ENCODE results near the gene SULF2.

Gene SULF2

DNA sequence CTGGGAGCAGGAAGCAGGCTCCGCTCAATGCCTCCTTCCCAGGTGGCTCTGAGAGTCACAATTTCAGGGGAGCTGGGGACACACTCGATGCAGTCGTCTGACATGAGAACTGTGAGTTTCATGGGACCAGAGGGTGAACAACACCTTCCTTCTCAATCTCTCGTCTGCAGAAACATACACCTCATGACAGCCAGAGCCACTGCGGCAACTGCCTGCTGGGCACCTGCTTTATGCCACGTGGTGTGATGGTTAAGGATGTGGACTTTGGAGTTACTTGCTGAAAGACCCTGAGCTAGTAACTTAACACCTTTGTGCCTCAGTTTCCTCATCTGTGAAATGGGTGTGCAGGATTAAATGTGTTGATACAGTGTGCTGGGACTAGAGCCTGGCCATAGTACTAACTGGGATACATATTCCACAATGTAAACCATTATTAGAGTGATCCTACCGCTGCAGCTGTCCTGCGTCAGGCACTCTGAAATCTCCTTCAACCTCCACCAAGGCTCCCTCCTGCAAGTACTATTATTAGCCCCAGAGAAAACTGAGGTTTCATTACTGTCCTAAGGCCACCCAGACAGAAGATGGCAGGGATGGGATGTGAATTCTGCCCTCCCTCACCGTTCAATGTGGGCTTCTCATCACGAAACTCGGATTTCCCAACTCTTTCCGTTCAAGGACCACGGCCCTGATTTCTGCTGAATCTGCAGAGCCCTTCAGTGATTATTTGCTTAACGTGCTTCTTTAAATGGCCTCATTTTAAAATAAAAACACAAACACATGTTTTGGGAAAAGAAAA, 24.4 kb downstream of the SULF2 start:
- FAIRE-seq = no peak

DNA sequence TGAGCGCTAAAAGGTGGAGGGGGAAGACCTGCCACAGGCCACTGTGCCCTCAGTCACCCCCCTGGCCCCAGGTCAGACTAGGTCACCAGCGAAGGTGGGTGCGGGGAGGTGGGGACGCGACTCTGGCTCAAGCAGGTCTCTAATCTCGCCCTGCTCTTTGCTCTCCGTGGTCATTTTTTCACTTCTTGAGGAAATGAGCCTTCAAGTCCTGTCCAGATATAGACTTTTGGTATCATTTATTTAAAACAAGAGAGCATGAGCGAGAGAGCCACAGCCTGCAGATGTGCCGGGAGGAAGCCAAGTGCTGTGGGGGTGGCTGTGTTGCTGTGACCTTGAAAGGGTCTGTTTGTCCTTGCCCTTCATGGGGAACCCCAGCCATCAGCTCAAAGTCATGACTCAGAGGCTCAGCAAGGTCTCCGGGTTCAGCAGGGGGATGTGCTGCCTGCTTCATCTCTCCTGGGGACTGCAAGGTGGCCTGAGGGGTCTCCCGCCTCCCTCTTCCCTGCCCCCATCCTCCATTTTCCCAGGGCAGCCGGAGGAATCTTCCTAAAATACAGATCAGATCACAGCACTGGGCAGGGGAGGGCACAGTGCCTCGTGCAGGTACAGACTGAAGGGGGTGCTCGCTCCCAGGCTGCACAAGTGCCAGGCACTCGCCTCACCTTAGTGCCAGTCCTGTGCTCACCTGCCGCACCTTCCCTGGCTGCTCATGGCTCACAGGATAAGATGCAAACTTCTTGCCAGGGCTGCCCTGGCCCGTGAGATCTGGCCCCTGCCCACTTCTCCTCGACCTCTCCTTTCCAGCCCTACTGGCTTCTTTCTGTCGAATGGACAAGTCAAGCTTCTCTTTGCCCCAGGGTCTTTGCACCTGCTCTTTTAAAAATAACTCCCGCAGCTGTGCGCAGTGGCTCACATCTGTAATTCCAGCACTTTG, 26.5 kb downstream of the SULF2 start:
- FAIRE-seq = no peak

DNA sequence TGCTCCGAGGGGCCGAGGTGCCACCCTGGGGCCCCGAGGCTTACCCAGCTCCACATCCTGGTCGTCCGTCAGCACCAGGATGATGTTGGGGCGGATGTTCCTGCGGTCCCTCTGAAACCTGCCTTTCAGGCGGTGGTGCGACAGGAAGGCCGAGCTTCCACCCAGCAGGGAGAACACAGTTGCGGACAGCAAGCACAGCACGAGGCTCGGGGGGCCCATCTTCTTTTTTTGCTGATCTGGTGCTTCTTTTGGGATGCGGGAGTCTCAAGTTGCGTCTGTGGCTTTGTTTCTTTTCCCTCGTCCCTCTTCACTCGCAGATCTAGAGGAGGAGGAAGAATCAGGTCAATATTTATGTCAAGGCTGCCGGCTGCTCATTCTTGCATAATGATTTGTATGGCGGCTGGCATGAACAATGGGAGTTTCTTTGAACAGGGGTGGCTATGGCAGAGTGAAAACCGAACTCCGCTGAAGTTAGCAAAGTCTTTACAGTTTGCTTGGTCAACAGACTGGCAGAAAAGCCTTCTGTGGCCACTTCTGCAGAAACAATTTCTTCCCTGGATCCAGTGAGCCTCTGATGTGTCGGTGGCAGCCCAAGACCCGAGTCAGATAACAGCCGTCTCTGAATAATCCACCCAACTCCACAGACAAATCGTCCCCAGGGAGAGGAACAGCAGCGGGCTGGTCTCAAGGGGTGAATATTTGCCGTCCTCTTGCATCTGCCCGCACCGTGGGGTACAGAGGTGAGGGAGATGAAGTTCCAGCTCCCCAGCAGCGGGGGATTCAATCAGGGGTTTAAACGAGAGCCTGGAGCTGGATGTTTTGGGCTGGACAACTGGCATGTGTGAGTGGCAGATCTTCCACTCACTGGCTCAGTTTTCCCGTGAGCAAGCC, 27.9 kb downstream of the SULF2 start:
- FAIRE-seq = no peak

DNA sequence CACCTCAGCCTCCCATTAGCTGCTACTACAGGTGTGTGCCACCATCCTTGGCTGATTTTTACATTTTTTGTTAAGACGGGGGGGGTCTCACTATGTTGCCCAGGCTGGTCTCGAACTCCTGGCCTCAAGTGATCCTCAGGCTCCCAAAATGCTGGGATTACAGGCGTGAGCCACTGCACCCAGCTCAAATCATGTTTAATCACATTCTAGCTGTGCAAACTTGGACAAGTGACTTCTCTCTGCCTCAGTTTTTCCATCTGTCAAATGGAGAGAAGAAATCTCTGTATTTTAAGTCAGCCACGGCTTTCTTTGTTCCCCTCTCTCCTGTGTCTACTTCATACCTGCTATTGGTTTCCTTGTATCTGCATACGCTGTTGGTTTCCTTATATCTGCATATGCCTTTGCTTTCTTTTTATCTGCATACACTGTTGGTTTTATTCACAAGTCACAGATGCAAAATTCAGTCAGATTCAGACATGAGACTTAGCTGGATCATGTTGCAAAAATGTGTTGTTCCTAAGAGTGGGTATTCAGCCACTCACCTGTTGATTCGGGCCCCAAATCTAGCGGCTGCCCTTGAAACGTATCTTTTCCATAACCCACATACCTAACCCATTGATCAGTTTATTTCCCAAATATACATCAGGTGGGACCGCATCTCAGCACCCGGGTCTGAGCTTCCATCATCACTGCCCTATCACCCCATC, 30.2 kb downstream of the SULF2 start:
- no peak for FAIRE-seq

DNA sequence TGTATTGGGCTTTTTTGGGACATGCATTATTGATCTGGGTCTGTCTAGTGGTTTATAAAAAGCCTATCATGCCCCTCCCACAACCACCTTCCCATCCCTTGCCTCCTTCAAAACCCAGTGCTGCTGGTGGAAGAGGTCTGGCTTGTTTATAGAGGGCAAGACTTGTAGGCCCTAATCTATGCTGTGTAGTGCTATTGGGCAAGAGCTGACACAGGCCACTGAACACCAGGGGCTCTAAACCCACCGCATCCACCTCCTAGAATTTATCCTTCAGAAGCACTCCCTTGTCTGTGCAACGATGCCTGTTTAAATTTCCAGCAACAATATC, 30.9 kb downstream of the SULF2 start:
- no peak for FAIRE-seq

DNA sequence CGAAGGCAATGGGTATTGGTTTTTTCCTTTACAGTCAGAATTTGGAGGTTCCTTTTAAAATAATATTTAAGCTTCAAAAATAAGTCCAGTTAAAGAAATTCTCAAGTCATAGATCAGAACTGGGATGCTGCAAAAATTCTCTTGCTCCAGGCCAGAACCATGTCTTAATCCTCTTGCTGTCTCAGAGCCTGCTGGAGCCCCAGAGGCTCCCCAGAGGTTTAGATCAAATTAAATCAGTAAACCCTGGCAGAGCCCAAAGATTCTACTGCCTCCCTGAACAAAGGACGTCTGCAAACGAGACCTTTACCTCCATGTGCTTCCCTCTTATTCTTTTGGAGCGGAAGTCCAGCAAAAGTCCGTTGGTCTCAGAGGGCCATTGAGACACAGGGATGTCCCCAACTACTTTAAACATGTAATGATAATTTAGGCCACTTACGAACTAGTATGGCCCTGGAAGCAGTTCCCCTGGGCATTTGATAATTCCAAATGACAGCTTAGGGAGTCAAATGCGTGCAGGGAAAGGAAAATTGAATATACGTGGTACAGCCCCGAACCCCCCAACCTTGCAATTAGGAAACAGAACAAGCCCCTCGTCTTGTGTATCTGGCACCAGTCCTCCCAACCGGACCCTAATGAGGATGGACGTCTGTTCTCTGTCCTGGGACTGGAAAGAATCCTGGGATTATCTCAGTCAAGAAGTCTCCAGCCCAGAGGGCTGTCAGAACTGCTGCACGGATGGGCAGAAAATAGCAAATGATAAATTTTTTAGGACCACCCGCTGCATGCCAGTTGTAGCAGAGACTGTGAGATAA, 31.5 kb downstream of the SULF2 start:
- no peak for FAIRE-seq

DNA sequence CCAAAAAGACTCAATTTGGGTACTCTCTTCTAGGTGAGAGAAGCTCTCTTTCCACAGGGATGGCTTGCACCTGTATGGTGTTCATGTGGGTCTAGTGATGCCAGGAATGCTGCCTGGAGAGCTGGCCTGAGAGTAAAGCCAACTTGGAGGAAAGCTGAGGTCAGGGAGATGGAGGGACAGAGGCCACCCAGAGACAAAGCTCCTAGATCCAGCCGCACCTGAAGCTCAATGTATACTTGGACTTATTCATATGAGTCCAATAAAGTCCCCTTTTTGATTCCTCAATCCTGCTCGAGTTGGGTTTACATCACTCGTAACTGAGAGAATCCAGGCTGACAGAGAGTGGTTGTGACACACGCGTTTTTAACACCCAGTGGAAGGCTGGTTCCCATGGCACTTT, 33.8 kb downstream of the SULF2 start:
- no peak for FAIRE-seq

DNA sequence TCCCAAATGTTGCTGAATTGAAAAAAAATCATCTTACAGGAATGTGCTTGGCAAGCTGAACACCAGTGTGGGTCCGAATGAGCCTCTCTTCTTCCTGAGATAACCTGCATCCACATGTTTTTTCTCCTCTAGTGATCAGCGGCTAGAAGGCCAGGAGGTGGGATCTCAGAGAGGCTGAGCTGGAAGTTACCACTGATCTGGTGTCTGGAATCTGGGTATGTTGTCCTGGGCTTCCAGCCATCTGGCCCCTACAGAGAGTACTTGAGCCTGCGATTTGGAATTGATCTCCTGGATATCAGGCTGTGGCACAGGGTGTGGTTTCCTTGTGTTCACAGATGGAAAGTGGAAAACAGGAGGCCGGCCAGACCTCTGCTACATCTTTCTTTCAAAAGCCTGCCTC, 35.9 kb downstream of the SULF2 start:
- no peak for FAIRE-seq

DNA sequence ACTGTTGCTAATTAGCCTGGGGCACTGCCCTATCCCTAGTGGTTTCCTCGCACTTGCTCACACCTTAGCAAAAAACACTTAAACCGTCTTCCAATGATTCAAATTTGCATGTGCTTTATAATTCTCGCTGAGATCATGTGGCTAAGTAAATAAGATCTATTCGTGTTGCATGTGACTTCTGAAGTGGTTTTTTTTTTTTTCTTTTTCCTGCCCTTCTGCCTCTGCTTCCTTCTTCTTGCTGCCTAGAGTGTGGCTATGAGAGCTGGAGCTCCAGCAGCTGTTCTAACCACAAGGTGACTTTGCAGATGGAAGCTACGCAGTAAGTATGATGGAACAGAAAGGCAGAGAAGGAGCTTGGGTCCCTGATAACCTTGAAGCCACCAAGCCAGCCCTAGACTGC, 36.5 kb downstream of the SULF2 start:
- FAIRE-seq = no peak

DNA sequence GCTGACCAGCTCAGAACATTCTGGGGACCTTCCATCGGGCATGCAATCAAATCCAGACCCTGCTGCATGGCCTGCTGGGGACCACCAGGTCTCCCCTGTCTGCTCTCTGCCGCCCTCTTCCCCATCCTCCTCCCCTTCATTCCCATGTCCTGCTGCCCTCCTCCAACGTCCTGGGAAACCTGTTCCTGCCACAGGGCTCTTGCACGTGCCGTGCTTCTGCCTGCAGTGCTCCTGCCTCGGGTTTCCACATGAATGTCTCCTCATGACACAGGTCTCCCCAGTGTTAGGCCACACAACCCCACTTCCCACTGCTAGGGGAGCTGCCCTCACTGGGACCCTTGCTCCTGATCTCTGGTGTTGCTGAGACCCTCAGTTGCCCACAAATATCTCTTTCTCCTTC, 37.2 kb downstream of the SULF2 start:
- no peak for FAIRE-seq

DNA sequence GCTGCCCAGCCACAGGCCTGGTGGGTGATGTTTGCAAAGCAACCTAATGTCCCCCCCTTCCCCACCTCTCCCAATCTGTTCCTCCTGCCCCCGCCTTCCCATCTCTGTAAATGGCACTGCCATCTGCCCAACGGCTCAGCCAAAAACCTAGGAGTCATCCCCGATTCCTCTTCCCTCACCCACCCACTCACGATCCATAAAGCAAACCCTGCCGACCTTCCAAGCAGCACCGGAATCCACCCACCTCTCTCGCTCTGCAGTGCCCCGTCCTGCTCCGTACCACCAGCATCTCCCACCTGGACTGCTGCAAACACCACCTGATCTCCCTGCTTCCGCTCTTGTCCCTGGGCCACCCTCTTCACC, 37.6 kb downstream of the SULF2 start:
- no peak for FAIRE-seq

DNA sequence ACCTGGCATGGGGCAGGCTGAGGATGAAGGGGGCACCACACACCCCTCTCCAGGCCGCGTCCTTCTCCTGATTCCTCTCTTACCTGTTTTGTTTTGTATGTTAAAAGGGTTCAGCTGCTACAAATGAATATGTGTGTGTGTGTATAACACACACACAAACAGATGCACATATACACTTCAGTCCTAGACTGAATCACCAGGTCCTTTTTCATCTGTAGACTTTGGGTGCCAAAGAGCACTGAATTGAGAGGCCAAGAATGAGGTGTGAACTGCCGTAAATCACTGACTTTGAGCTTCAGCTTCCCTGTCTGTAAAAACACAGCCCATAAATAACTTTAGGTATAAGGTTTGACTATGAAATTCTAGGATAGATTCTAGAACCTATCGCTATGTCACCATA, 40.5 kb downstream of the SULF2 start:
- no peak for FAIRE-seq

DNA sequence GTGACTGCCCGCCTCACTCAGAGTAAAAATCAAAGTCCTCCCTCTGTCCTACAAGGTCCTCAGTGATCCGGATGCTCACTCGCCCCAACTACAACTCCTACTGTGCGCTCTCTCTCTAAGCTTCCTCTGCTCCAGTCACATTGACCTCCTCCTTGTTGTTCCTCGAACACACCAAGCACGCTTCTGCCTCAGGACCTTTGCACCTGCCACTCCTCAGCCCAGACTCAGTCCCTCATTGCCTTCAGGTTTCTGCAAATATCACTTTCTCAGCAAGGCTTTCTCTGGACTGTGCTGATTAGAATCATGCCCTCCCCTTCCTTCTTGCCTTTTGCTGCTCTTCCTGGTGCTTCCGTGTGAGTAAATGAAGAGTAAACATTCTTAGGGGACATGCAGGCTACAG, 41.6 kb downstream of the SULF2 start:
- FAIRE-seq = no peak

DNA sequence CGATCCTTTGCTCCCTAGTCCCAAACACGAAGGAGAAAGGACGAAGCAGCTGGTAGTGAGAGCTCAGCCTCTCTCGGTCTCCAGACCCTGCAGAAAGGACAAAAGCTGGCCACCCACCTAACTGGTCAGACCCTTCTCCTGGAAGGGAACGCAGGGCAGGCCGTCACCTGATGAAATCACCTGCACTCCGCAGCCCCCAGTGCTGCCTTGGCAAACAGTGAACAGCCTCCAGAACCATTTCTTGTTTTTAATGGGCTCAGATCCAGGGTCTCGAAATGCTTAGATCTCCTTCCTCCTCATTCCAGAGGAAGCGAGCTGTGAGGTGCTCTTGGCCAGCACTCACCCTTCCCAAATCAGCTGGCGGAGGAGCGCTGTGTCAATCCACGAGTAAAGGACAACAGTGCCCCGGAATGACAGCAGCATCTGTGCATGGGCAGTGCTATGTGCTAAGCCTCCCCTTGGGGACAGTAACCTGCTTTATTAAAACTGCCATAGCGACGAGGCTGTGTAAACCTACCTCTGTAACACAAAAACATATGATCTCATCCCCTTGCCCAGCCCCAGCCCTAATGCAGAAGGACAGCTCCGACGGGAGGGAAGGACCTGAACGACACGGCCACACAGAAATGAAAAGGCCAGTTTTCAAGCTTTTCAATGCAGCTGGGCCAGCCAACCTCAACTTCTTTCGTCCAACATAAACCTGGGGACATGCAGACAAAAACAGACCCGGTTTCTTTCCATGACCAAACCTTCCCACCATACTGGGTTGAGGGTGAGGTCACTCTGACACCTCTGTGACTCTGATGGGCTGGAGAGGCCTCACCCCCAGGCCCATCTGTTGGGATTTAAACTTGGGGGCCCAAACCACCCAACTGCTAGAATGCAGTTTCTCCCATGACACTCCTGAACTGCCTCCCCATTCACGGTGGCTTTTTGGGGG, 43.3 kb downstream of the SULF2 start:
- no peak for FAIRE-seq

DNA sequence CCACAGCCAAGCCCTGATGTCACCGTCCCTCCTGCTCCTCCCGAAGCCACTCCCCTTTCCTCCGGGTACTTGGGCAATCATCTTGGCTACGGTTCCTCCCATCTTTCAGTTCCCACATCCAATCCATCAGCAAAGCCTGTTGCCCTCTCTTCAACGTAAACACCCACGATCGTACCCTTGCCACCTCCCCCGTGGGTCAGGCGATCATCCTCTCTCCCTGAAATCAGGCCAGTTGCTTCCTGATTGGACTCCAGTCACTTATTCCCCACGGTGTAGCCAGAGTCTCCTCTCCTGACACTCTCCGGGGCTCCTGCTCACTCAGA, 44.5 kb downstream of the SULF2 start:
- FAIRE-seq = no peak

DNA sequence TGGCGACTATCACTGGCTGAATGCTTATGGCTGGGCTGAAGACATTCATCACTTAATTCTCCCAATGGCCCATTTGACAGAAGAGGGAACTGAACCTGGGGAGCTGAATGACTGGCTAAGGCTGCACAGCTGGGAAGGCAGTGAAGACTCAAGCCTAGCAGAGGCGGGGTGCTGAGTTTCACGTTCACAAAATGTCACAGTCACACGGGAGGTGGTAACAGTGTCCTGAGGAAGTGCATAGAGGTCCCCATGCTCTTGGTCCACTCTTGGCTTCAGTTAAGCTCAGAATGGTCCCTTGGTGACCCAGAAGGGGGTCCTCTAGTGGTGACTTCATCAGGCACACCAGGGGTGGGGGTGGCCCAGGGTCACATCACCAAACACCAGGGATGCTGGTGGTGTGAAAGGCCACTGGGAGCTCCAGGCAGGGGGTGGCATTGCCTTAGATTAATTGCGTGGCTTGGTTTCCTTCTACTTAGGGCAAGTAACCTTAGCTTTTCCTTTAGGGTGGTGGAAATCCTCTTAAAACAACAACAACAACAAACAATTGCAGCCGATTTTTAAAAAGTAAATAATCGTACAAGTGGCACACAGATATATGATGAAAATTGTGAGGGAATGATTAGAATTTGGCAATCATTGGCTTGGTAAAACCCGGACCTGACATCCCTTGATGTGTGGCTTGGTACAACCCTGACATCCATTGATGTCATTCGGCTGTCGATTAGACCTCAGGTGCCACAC, 45.0 kb downstream of the SULF2 start:
- no peak for FAIRE-seq

DNA sequence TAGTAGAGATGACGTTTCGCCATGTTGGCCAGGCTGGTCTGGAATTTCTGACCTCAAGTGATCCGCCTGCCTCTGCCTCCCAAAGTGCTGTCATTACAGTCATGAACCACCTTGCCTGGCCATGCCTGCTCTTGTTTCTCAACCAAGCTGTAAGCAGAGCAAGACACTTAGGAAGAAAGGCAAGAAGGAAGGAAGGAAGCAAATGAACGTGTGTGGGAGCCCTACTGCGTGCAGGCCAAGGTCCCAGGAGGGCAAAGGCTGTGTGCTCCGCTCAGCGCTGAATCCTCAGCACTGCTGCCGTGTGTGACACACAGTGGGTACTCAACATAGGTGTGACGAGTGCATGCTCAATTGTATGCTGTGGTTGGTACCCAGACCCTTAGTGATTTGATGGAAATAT, 47.4 kb downstream of the SULF2 start:
- no peak for FAIRE-seq

DNA sequence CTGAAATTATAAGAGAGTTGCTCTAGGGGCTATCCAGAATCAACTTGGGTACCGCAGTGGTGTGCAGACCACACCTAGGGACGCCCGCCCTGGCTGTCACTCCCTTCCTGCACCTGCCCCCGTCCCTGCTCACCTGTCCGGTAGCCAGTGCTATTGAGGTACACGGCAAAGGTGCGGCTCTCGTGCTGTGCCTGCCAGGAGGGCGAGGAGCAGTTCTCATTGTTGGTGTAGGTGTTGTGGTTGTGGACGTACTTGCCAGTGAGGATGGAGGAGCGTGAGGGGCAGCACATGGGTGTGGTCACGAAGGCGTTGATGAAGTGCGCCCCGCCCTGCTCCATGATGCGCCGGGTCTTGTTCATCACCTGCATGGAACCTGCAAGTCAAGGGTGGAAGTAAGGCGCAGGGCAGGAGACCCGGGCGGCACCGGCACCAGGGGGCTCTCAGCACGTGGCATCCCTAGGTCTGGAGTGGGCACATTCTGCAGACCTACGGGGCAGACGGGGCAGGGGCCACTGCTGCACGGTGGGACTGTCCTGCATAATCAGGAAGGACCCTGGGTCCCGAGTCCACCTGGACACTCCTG, 48.6 kb downstream of the SULF2 start:
- FAIRE-seq = no peak
